Measurements from ENCODE around the gene MBTD1. TPM values are rescaled to one million over a fixed set of nuclear protein-coding genes. Genes with fewer than 3 reads are reported as not detected.

The MBTD1 gene
- total and polyA plus RNA-seq, 2 of the 8 experiments (the other 6 are each of a cell fraction or from before 2014, with no cell fraction given) = 20.3 to 51.4 TPM

DNA sequence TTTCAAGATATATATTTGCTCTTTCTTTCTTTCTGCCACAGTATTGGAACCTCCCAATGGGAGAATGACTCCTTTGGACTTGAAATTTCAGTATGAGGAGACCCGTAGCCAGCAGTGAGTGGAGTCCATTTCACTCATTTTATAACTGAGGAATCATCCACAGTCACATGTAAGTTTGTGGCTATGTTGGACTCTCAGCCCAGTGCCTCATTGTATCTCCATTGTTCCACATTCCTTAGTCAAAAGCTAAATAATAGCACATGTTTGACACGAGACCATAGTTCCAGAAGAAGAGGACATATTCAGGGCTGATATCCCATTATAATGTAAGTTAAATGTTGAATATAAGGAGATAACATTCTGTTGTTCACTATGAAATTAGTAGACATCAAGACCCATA, 126.5 kb downstream of the MBTD1 start:
- no peak overlapping the region for H3K18ac ChIP-seq (ENCODE audit: extremely low read depth, low read length)
- H3K27me3 ChIP-seq (replicated peaks in 1 of 4; ENCODE audit: control insufficient read depth in 3 of 4, extremely low read depth in 1 of 4, insufficient read depth in 3 of 4, low read length in 3 of 4) = no peaks in the 10 kb centered on the region
- H3K23me2 ChIP-seq (ENCODE audit: low read depth, low read length) = no peaks in the 10 kb centered on the region
- no peaks in the 10 kb centered on the region for H3K4me1 ChIP-seq (replicated peaks in 1 of 4; ENCODE audit: control insufficient read depth in 3 of 4, insufficient read depth in 4 of 4, low read length in 3 of 4)
- no peak overlapping the region for H3K4me3 ChIP-seq (ENCODE audit: extremely low read depth in 1 of 4, insufficient read depth in 2 of 4, low read depth in 3 of 4, low read length in 4 of 4)
- H3K9me3 ChIP-seq (ENCODE audit: insufficient read depth in 2 of 2, low read depth in 1 of 2, low read length in 1 of 2) = no peaks in the 10 kb centered on the region
- H3K79me2 ChIP-seq (ENCODE audit: control insufficient read depth in 1 of 2, insufficient read depth in 2 of 2, low read length in 2 of 2) = no peaks in the 10 kb centered on the region
- H3K4me2 ChIP-seq (ENCODE audit: insufficient read depth in 1 of 2, low read depth in 2 of 2, low read length in 2 of 2) = no peak overlapping the region
- H3K36me3 ChIP-seq (ENCODE audit: control insufficient read depth in 2 of 4, insufficient read depth in 4 of 4, low read length in 3 of 4) = no peaks in the 10 kb centered on the region
- H3K9ac ChIP-seq (replicated peaks in 1 of 4; ENCODE audit: extremely low read depth in 1 of 4, low read depth in 3 of 4, low read length in 3 of 4) = no peak overlapping the region
- no peak overlapping the region for H4K5ac ChIP-seq (ENCODE audit: insufficient read length, low read depth, low read length)
- H3K56ac ChIP-seq (replicated peaks; ENCODE audit: insufficient read length, low read depth, low read length) = no peak overlapping the region
- H2AK5ac ChIP-seq (ENCODE audit: low read depth, low read length) = no peak overlapping the region
- H2AFZ ChIP-seq (ENCODE audit: low read length) = no peak overlapping the region
- DNase-seq (ENCODE audit: low read depth in 1 of 2, low spot score in 2 of 2) (no peak), FAIRE-seq (no peak)
- ChIA-PET CTCF (ENCODE audit: partially characterized antibody) (interaction anchor here (0.6 to 1.8 kb wide), 3 partner anchors 20 to 402 kb away, joined by 3 to 6 read pairs (median 5); partner anchors contain the start of gene NME1), POLR2A (ENCODE audit: partially characterized antibody) (interaction anchor here (1.2 kb wide), 1 partner anchor 9 kb away, joined by 3 read pairs; no protein-coding TSS in a partner anchor)
- H4K8ac ChIP-seq (ENCODE audit: extremely low read depth, insufficient read depth, low read length) = no peak overlapping the region
- H3K14ac ChIP-seq (ENCODE audit: insufficient read length) = no peak overlapping the region
- H3K27ac ChIP-seq (ENCODE audit: low read depth, low read length) = no peak overlapping the region
- H4K91ac ChIP-seq (replicated peaks; ENCODE audit: insufficient read length, low read length) = no peak overlapping the region
- H4K20me1 ChIP-seq (replicated peaks in 1 of 2; ENCODE audit: control insufficient read depth in 1 of 2, insufficient read depth in 2 of 2, low read length in 2 of 2) = no peaks in the 10 kb centered on the region
- H3K23ac ChIP-seq (ENCODE audit: insufficient read length) = no peak overlapping the region
- no peak overlapping the region for H3K4ac ChIP-seq (replicated peaks; ENCODE audit: insufficient read length, low read depth, low read length)
- H3K79me1 ChIP-seq (ENCODE audit: low read depth, low read length) = no peaks in the 10 kb centered on the region
- H2BK12ac ChIP-seq (ENCODE audit: low read depth, low read length) = no peak overlapping the region
- no peak overlapping the region for H2BK5ac ChIP-seq (ENCODE audit: low read depth, low read length)
- no peak overlapping the region for H2BK15ac ChIP-seq (ENCODE audit: low read length)
- no peak overlapping the region for H2BK120ac ChIP-seq (replicated peaks; ENCODE audit: low read depth, low read length)
- 80% methylated on average over 2 of the region's 2 CpGs; no CpG with 5 or more reads in 1 of the 2 experiments for WGBS, 2 experiments (ENCODE audit: extremely low coverage in 1 of 2, insufficient coverage in 1 of 2, insufficient read length in 1 of 2, insufficient replicate concordance in 2 of 2, low coverage in 1 of 2, low lambda C conversion rate in 2 of 2, missing lambda C conversion rate in 1 of 2)
- H2BK20ac ChIP-seq (ENCODE audit: low read length) = no peak overlapping the region
- TF ChIP-seq TCF12 (IDR thresholded peaks at IDR 0.05; ENCODE audit: low read depth, low read length) (no peak), CEBPB (IDR thresholded peaks at IDR 0.05; ENCODE audit: low read depth, low read length) (no peak), GABPA (IDR thresholded peaks at IDR 0.05; ENCODE audit: borderline replicate concordance, insufficient read depth, low read length) (no peak), CBX5 (IDR thresholded peaks at IDR 0.05; ENCODE audit: low read depth, low read length) (no peak), SIX5 (IDR thresholded peaks at IDR 0.05; ENCODE audit: low read depth, low read length) (no peak), NANOG (IDR thresholded peaks at IDR 0.05; ENCODE audit: insufficient read depth, low read depth, low read length, poor library complexity, severe bottlenecking) (no peak), SP1 (IDR thresholded peaks at IDR 0.05; ENCODE audit: low read depth, low read length) (no peak), TAF1 (IDR thresholded peaks at IDR 0.05; ENCODE audit: low read depth, low read length) (no peak), RFX5 (IDR thresholded peaks at IDR 0.05; ENCODE audit: borderline replicate concordance, low read depth, low read length) (no peak), RNF2 (IDR thresholded peaks at IDR 0.05; ENCODE audit: borderline replicate concordance, low read depth, low read length, missing control alignments, poor library complexity, severe bottlenecking) (no peak), POLR2AphosphoS5 (IDR thresholded peaks at IDR 0.05; ENCODE audit: low read depth, low read length) (no peak)
- TF ChIP-seq, protein P1, sequence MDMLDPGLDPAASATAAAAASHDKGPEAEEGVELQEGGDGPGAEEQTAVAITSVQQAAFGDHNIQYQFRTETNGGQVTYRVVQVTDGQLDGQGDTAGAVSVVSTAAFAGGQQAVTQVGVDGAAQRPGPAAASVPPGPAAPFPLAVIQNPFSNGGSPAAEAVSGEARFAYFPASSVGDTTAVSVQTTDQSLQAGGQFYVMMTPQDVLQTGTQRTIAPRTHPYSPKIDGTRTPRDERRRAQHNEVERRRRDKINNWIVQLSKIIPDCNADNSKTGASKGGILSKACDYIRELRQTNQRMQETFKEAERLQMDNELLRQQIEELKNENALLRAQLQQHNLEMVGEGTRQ (IDR thresholded peaks at IDR 0.05; ENCODE audit: low read length) = no peak
